HepG2 (cell line): ENCODE measurements around the gene IZUMO4. TPM values are rescaled to one million over a fixed set of nuclear protein-coding genes. Genes with fewer than 3 reads are reported as not detected.
A peak's percentile ranks its signal among the peaks of the same experiment; 100 is the strongest.

Source experiments
- AGO1 ChIP-seq: fragments of 200-400 bp; formaldehyde crosslinking; IDR thresholded peaks from 2 replicates; pipeline ENCODE4 v1.6.1; 2017; ENCODE audit warnings: mild to moderate bottlenecking, low read depth, low read length, moderate library complexity; ENCODE audit not compliant: poor library complexity, severe bottlenecking
- AGO2 ChIP-seq: fragments of 200-400 bp; formaldehyde crosslinking; optimal IDR thresholded peaks from 2 replicates; pipeline ENCODE3; 2017; ENCODE audit warnings: mild to moderate bottlenecking, low read depth, low read length, moderate library complexity
- ARHGAP35 ChIP-seq: sonication (generic); formaldehyde crosslinking; IDR thresholded peaks from 2 replicates; pipeline ENCODE4 v1.9.0; 2022; ENCODE audit warnings: mild to moderate bottlenecking, inconsistent platforms, moderate library complexity, missing genetic modification reagents, borderline replicate concordance
- ASH2L ChIP-seq: fragments of 300-600, 200-600 bp; sonication (generic); IDR thresholded peaks from 2 replicates; pipeline ENCODE4 v1.7.0; 2017; ENCODE audit warnings: low read depth, mild to moderate bottlenecking, moderate library complexity, mixed read lengths, low read length; ENCODE audit not compliant: insufficient read length
- ATF7 ChIP-seq, 2 experiments: fragments of 450-650 bp in 1 of 2; sonication (generic) in 1 of 2; formaldehyde crosslinking in 1 of 2; IDR thresholded peaks; 2 replicates each; pipeline versions ENCODE4 v1.4.0 to v1.6.1; 2016 to 2020; ENCODE audit warnings: antibody characterized with exemption in 1 of 2, mild to moderate bottlenecking in 1 of 2, missing genetic modification reagents in 1 of 2
- EZH2 ChIP-seq: conservative IDR thresholded peaks from 2 replicates; pipeline ENCODE4 v1.6.1; 2012; ENCODE audit warnings: mild to moderate bottlenecking, low read depth, low read length, moderate library complexity
- GABPA ChIP-seq, 2 experiments: IDR thresholded peaks; 2 replicates each; pipeline ENCODE4 v1.6.1; 2011 to 2016; ENCODE audit warnings: low read depth in 2 of 2, low read length in 1 of 2, missing biosample characterization in 1 of 2, missing genetic modification characterization in 1 of 2
- GATAD2A ChIP-seq: IDR thresholded peaks from 2 replicates; pipeline ENCODE4 v1.6.1; 2016
- MAFK ChIP-seq, 2 experiments: IDR thresholded peaks in 1 of 2; conservative IDR thresholded peaks in 1 of 2; 2 replicates each; pipeline ENCODE4 v1.6.1; 2011; ENCODE audit warnings: improper control_type of control experiment in 2 of 2, low read length in 2 of 2
- MATR3 ChIP-seq: sonication (generic); formaldehyde crosslinking; IDR thresholded peaks from 2 replicates; pipeline ENCODE4 v1.4.0; 2020; ENCODE audit warnings: missing genetic modification reagents
- MBD4 ChIP-seq: IDR thresholded peaks from 2 replicates; pipeline ENCODE4 v1.6.1; 2012; ENCODE audit warnings: low read length, inconsistent platforms, borderline replicate concordance
- NAIF1 ChIP-seq: sonication (generic); formaldehyde crosslinking; IDR thresholded peaks from 2 replicates; pipeline ENCODE4 v1.5.0; 2020; ENCODE audit warnings: mild to moderate bottlenecking, missing genetic modification reagents, borderline replicate concordance
- SALL2 ChIP-seq: sonication (generic); formaldehyde crosslinking; IDR thresholded peaks from 2 replicates; pipeline ENCODE4 v1.8.1; 2023; ENCODE audit warnings: mild to moderate bottlenecking, missing genetic modification reagents, inconsistent platforms
- SIX1 ChIP-seq: sonication (generic); formaldehyde crosslinking; IDR thresholded peaks from 2 replicates; pipeline ENCODE4 v1.4.0; 2020; ENCODE audit warnings: missing genetic modification reagents, borderline replicate concordance
- SMAD3 ChIP-seq: sonication (generic); formaldehyde crosslinking; IDR thresholded peaks from 2 replicates; pipeline ENCODE4 v1.4.0; 2020; ENCODE audit warnings: missing genetic modification reagents
- SMAD9 ChIP-seq: sonication (generic); formaldehyde crosslinking; IDR thresholded peaks from 2 replicates; pipeline ENCODE4 v1.5.1; 2020; ENCODE audit warnings: mild to moderate bottlenecking, missing genetic modification reagents
- ZBTB7B ChIP-seq: sonication (generic); formaldehyde crosslinking; IDR thresholded peaks from 2 replicates; pipeline ENCODE4 v1.4.0; 2020; ENCODE audit warnings: missing genetic modification reagents
- ZFP90 ChIP-seq: sonication (generic); formaldehyde crosslinking; IDR thresholded peaks from 2 replicates; pipeline ENCODE4 v1.8.0; 2022; ENCODE audit warnings: missing genetic modification reagents, mild to moderate bottlenecking, inconsistent platforms, borderline replicate concordance
- ZNF251 ChIP-seq: sonication (generic); formaldehyde crosslinking; IDR thresholded peaks from 2 replicates; pipeline ENCODE4 v1.9.0; 2021; ENCODE audit warnings: mild to moderate bottlenecking, missing genetic modification reagents
- ZNF468 ChIP-seq: sonication (generic); formaldehyde crosslinking; IDR thresholded peaks from 2 replicates; pipeline ENCODE4 v1.8.0; 2022; ENCODE audit warnings: mild to moderate bottlenecking, moderate library complexity, missing genetic modification reagents
- ZNF589 ChIP-seq: sonication (generic); formaldehyde crosslinking; conservative IDR thresholded peaks from 2 replicates; pipeline ENCODE4 v1.8.0; 2022; ENCODE audit warnings: mild to moderate bottlenecking, moderate library complexity, missing genetic modification reagents
- ZNF776 ChIP-seq: sonication (generic); formaldehyde crosslinking; IDR thresholded peaks from 2 replicates; pipeline ENCODE4 v1.4.0; 2020; ENCODE audit warnings: mild to moderate bottlenecking, missing genetic modification reagents
- ZNF790 ChIP-seq: sonication (generic); formaldehyde crosslinking; IDR thresholded peaks from 2 replicates; pipeline ENCODE4 v1.8.0; 2022; ENCODE audit warnings: missing genetic modification reagents, mild to moderate bottlenecking, borderline replicate concordance
- ZNF83 ChIP-seq: sonication (generic); formaldehyde crosslinking; IDR thresholded peaks from 2 replicates; pipeline ENCODE4 v1.4.0; 2020; ENCODE audit warnings: missing genetic modification reagents, mild to moderate bottlenecking, borderline replicate concordance
- polyA plus RNA-seq, 8 experiments: library from polyadenylated mRNA; depleted of rRNA in 3 of 8; stranded (reverse) in 7 of 8; unstranded in 1 of 8; fragments of >200 nt; fragmentation: Illumina TruSeq in 4 of 8; extraction: Trizol in 4 of 8; gene quantifications; 2 replicates each; pipeline versions ENCODE4 v1.2.1 to v1.2.3, GENCODE V29; 2011 to 2016; ENCODE audit warnings: low read depth in 4 of 8, missing spikeins in 1 of 8, mixed read lengths in 1 of 8; ENCODE audit not compliant: insufficient read depth in 1 of 8
- total RNA-seq, 5 experiments: library from RNA; depleted of rRNA; stranded (reverse); fragments of >200 nt; fragmentation: Illumina TruSeq; extraction: Trizol; gene quantifications; 2 replicates each; pipeline ENCODE4 v1.2.3, GENCODE V29; 2016; ENCODE audit warnings: low read depth in 1 of 5
- TF ChIP-seq, protein P1 (sequence below): sonication (generic); formaldehyde crosslinking; IDR thresholded peaks from 2 replicates; pipeline ENCODE4 v1.8.1; 2023; ENCODE audit warnings: missing genetic modification reagents, mild to moderate bottlenecking, borderline replicate concordance
- TF ChIP-seq, protein P2 (sequence below): sonication (generic); formaldehyde crosslinking; IDR thresholded peaks from 2 replicates; pipeline ENCODE4 v1.4.0; 2020; ENCODE audit warnings: mild to moderate bottlenecking, missing genetic modification reagents
- TF ChIP-seq, protein P3 (sequence below): IDR thresholded peaks from 2 replicates; pipeline ENCODE4 v1.6.1; 2016

IZUMO4 gene
- total and polyA plus RNA-seq, 2 of the 13 experiments (the other 11 are each of a cell fraction or from before 2014, with no cell fraction given) = 0.77 to 3.9 TPM

DNA sequence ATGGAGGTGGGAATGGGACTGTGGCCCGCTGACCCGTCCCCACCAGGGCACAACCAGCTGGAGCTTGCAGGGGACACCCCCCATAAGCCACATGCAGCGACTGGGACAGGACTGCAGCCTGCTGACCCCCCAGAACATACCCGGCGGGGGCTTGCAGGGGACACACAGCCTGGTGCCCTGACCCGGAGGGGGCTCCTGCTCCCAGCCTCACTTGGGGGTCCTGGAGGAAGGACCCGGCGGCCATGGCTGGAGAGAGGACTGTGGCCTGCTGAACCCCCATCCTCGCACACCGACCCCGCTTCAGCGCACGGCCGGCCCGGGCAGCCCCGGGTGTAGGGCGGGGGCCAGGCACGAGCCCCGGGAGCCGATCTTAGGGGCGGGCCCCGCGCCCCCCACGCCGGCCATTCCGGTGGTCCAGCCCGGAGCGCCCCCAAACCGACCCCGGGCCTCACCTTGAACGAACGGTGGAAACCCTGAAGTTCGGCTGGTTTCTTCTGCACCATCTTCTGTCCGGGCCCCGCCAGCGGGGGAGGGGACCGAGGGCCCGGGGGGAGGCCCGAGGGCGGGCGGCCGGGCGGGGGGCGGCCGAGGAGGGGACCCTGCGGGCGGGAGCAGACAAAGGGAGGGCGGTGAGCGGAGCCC lies 46.2 kb upstream of the IZUMO4 start (continued):
- TF ChIP-seq SALL2 (CRISPR knock-in tag) = no peak
- TF ChIP-seq, protein P1, sequence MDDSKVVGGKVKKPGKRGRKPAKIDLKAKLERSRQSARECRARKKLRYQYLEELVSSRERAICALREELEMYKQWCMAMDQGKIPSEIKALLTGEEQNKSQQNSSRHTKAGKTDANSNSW = no peak
- TF ChIP-seq, protein P2, sequence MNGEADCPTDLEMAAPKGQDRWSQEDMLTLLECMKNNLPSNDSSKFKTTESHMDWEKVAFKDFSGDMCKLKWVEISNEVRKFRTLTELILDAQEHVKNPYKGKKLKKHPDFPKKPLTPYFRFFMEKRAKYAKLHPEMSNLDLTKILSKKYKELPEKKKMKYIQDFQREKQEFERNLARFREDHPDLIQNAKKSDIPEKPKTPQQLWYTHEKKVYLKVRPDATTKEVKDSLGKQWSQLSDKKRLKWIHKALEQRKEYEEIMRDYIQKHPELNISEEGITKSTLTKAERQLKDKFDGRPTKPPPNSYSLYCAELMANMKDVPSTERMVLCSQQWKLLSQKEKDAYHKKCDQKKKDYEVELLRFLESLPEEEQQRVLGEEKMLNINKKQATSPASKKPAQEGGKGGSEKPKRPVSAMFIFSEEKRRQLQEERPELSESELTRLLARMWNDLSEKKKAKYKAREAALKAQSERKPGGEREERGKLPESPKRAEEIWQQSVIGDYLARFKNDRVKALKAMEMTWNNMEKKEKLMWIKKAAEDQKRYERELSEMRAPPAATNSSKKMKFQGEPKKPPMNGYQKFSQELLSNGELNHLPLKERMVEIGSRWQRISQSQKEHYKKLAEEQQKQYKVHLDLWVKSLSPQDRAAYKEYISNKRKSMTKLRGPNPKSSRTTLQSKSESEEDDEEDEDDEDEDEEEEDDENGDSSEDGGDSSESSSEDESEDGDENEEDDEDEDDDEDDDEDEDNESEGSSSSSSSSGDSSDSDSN (CRISPR knock-in tag) = 0 out of 2 replicates have a peak, but pooled peaks have one; percentile 12
- peak; percentile 43 for TF ChIP-seq AGO1
- no peak for TF ChIP-seq ZBTB7B (CRISPR knock-in tag)
- no peak for TF ChIP-seq ZNF776
- no peak for TF ChIP-seq MBD4
- TF ChIP-seq EZH2 = no peak
- no peak for TF ChIP-seq SMAD3 (CRISPR knock-in tag)
- TF ChIP-seq ATF7 (IDR thresholded peaks at IDR 0.05) = no peak
- TF ChIP-seq ATF7 (CRISPR knock-in tag; IDR thresholded peaks at IDR 0.05) = no peak
- TF ChIP-seq ZNF589 (CRISPR knock-in tag) = no peak
- TF ChIP-seq MATR3 = no peak
- TF ChIP-seq SMAD9 (CRISPR knock-in tag) = no peak
- peak; percentile 68; the same call in 1 of the 2 replicates for TF ChIP-seq ZFP90 (CRISPR knock-in tag)
- TF ChIP-seq ZNF468 (CRISPR knock-in tag) = 0 out of 2 replicates have a peak, but pooled peaks have one; percentile 50
- TF ChIP-seq ZNF790 (CRISPR knock-in tag) = no peak
- TF ChIP-seq ASH2L = no peak
- no peak for TF ChIP-seq MAFK (conservative IDR thresholded peaks at IDR 0.05 in 1 of 2, IDR thresholded peaks at IDR 0.05 in 1 of 2; ENCODE audit: low read length in 2 of 2)
- TF ChIP-seq AGO2 = peak; percentile 67
- TF ChIP-seq ARHGAP35 = no peak
- TF ChIP-seq NAIF1 (CRISPR knock-in tag) = no peak
- 0 out of 2 replicates have a peak, but pooled peaks have one; percentile 2 for TF ChIP-seq ZNF83 (CRISPR knock-in tag)
- TF ChIP-seq, protein P3, sequence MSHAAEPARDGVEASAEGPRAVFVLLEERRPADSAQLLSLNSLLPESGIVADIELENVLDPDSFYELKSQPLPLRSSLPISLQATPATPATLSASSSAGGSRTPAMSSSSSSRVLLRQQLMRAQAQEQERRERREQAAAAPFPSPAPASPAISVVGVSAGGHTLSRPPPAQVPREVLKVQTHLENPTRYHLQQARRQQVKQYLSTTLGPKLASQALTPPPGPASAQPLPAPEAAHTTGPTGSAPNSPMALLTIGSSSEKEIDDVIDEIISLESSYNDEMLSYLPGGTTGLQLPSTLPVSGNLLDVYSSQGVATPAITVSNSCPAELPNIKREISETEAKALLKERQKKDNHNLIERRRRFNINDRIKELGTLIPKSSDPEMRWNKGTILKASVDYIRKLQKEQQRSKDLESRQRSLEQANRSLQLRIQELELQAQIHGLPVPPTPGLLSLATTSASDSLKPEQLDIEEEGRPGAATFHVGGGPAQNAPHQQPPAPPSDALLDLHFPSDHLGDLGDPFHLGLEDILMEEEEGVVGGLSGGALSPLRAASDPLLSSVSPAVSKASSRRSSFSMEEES (CRISPR knock-in tag) = no peak
- TF ChIP-seq GATAD2A (CRISPR knock-in tag) = no peak
- no peak for TF ChIP-seq SIX1 (CRISPR knock-in tag)
- TF ChIP-seq GABPA (IDR thresholded peaks at IDR 0.05; ENCODE audit: low read depth, low read length) = no peak
- no peak for TF ChIP-seq GABPA (CRISPR knock-in tag; IDR thresholded peaks at IDR 0.05; ENCODE audit: low read depth)
- TF ChIP-seq ZNF251 (CRISPR knock-in tag) = no peak
